GM12875 (cell line): ENCODE data around the gene PACSIN2.

ENCODE experiments used
- H3K4me3 ChIP-seq: one replicate; pipeline ENCODE4 v1.5.1; 2011; ENCODE audit warnings: low read depth, low read length, control low read depth
- CTCF ChIP-seq: IDR thresholded peaks from 2 replicates; pipeline ENCODE4 v1.5.1; 2011; ENCODE audit warnings: low read depth, mild to moderate bottlenecking, control low read depth, inconsistent platforms, low read length, moderate library complexity, borderline replicate concordance; ENCODE audit not compliant: insufficient read depth

Gene PACSIN2

GRCh38 chr22:42970029-42970428 is 44.9 kb downstream of the PACSIN2 start:
- TF ChIP-seq CTCF = no peak
- H3K4me3 ChIP-seq = no peak overlapping the region

GRCh38 chr22:42969348-42969975 is 45.5 kb downstream of the PACSIN2 start:
- H3K4me3 ChIP-seq = no peak overlapping the region
- no peak for TF ChIP-seq CTCF

- H3K4me3 ChIP-seq = no peak overlapping the region
- TF ChIP-seq CTCF = peak; percentile 50
Measured at GRCh38 chr22:42967933-42968332, 47.0 kb downstream of the PACSIN2 start.

GRCh38 chr22:42967005-42967404 is 47.9 kb downstream of the PACSIN2 start:
- no peak overlapping the region for H3K4me3 ChIP-seq
- no peak for TF ChIP-seq CTCF

GRCh38 chr22:42966497-42966896 is 48.5 kb downstream of the PACSIN2 start:
- H3K4me3 ChIP-seq = no peak overlapping the region
- TF ChIP-seq CTCF = no peak

- TF ChIP-seq CTCF = no peak
- no peak overlapping the region for H3K4me3 ChIP-seq
Measured at GRCh38 chr22:42964994-42965699, 49.8 kb downstream of the PACSIN2 start.

GRCh38 chr22:42963231-42963595 is 51.7 kb downstream of the PACSIN2 start:
- no peak overlapping the region for H3K4me3 ChIP-seq
- no peak for TF ChIP-seq CTCF
